OCI-LY1 (cell line): ENCODE results near the gene ADGRG4.

ENCODE experiments used
- H2AFZ ChIP-seq: fragments of 200-600 bp; sonication (generic), shearing (Covaris generic); 2 replicates; pipeline ENCODE4 v1.6.0; 2014; ENCODE audit warnings: antibody characterized with exemption, mild to moderate bottlenecking, low read length
- H3F3A ChIP-seq: fragments of 200-600 bp; sonication (generic), shearing (Covaris generic); 2 replicates; pipeline ENCODE4 v1.6.0; 2014; ENCODE audit warnings: mild to moderate bottlenecking, antibody characterized with exemption, low read length, moderate library complexity; ENCODE audit not compliant: insufficient read depth
- H3K27ac ChIP-seq: fragments of 200-600 bp; sonication (generic); 2 replicates; pipeline ENCODE4 v1.5.1; 2014; ENCODE audit warnings: low read length, mixed run types, mild to moderate bottlenecking, low read depth; ENCODE audit not compliant: poor library complexity, severe bottlenecking
- H3K27me3 ChIP-seq: fragments of 200-600 bp; sonication (generic); 2 replicates; pipeline ENCODE4 v1.6.0; 2014; ENCODE audit warnings: antibody characterized with exemption, mild to moderate bottlenecking, low read length, moderate library complexity; ENCODE audit not compliant: insufficient read depth
- H3K36me3 ChIP-seq: fragments of 200-600 bp; sonication (generic); 2 replicates; pipeline ENCODE4 v1.6.1; 2014; ENCODE audit warnings: mild to moderate bottlenecking, antibody characterized with exemption, low read length, moderate library complexity, mixed read lengths; ENCODE audit not compliant: insufficient read depth
- H3K4me1 ChIP-seq: fragments of 200-600 bp; sonication (generic); 2 replicates; pipeline ENCODE4 v1.5.1; 2014; ENCODE audit warnings: mild to moderate bottlenecking, low read length, moderate library complexity; ENCODE audit not compliant: insufficient read depth, severe bottlenecking
- H3K4me2 ChIP-seq: fragments of 200-600 bp; sonication (generic), shearing (Covaris generic); 2 replicates; pipeline ENCODE4 v1.6.1; 2014; ENCODE audit warnings: low read length
- H3K4me3 ChIP-seq: fragments of 200-600 bp; sonication (generic); 2 replicates; pipeline ENCODE4 v1.5.1; 2014; ENCODE audit warnings: low read length, low read depth, mild to moderate bottlenecking, mixed read lengths; ENCODE audit not compliant: poor library complexity, severe bottlenecking
- H3K79me2 ChIP-seq: fragments of 200-600 bp; shearing (Covaris generic); 2 replicates; pipeline ENCODE4 v1.6.1; 2016; ENCODE audit warnings: mixed run types, low read length, mixed read lengths; ENCODE audit not compliant: insufficient read depth
- H3K9ac ChIP-seq: fragments of 200-600 bp; sonication (generic), shearing (Covaris generic); 2 replicates; pipeline ENCODE4 v1.6.1; 2014; ENCODE audit warnings: mild to moderate bottlenecking, low read length, mixed read lengths
- H3K9me2 ChIP-seq: fragments of 200-600 bp; sonication (generic), shearing (Covaris generic); 2 replicates; pipeline ENCODE4 v1.6.1; 2014; ENCODE audit warnings: low read depth, mild to moderate bottlenecking, low read length, mixed read lengths
- H3K9me3 ChIP-seq: fragments of 200-600 bp; shearing (Covaris generic); 2 replicates; pipeline ENCODE4 v1.6.1; 2014; ENCODE audit warnings: low read length, mixed read lengths
- H4K20me1 ChIP-seq: fragments of 200-600 bp; sonication (generic), shearing (Covaris generic); 2 replicates; pipeline ENCODE4 v1.6.0; 2016; ENCODE audit warnings: mild to moderate bottlenecking, low read length; ENCODE audit not compliant: insufficient read depth
- EZH2 ChIP-seq: fragments of 200-600 bp; sonication (generic), shearing (Covaris generic); IDR thresholded peaks from 2 replicates; pipeline ENCODE4 v1.8.0; 2017; ENCODE audit warnings: borderline replicate concordance, mixed run types, mild to moderate bottlenecking, antibody characterized with exemption, low read length, moderate library complexity, mixed read lengths
- TF ChIP-seq, protein P1 (sequence below): fragments of 200-600 bp; sonication (generic), shearing (Covaris generic); IDR thresholded peaks from 2 replicates; pipeline ENCODE4 v1.5.1; 2017; ENCODE audit warnings: mild to moderate bottlenecking, antibody characterized with exemption, low read length, moderate library complexity, mixed read lengths

Gene ADGRG4

DNA sequence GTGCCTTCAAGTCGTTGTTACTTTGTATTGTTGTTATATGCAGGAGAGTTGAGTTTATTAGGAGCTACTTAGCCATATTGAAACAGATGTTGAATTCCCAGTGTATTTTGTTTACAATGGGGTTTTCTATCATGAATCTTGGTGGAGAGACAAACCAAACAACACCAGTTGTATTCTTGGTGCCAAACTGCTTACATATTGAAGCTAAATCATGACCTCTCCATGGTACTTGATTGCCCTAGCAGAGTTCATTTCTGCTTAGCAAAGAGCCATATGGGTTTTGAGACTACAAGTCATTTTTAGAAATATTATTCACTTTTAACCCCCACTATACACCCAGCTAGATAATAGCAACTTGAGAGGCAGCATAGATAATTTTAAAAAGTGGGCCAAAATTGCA lies 85.4 kb downstream of the ADGRG4 start:
- Histone ChIP-seq H3K4me1 (no peaks in the 10 kb centered on the region), H3K36me3 (no peaks in the 10 kb centered on the region), H3K9me3 (no peaks in the 10 kb centered on the region), H3K4me3 (no peak overlapping the region), H4K20me1 (no peaks in the 10 kb centered on the region), H2AFZ (no peak overlapping the region), H3K4me2 (no peak overlapping the region), H3F3A (no peaks in the 10 kb centered on the region), H3K9ac (no peak overlapping the region), H3K27me3 (no peaks in the 10 kb centered on the region), H3K9me2 (no peaks in the 10 kb centered on the region), H3K27ac (no peak overlapping the region), H3K79me2 (no peaks in the 10 kb centered on the region)
- TF ChIP-seq, protein P1, sequence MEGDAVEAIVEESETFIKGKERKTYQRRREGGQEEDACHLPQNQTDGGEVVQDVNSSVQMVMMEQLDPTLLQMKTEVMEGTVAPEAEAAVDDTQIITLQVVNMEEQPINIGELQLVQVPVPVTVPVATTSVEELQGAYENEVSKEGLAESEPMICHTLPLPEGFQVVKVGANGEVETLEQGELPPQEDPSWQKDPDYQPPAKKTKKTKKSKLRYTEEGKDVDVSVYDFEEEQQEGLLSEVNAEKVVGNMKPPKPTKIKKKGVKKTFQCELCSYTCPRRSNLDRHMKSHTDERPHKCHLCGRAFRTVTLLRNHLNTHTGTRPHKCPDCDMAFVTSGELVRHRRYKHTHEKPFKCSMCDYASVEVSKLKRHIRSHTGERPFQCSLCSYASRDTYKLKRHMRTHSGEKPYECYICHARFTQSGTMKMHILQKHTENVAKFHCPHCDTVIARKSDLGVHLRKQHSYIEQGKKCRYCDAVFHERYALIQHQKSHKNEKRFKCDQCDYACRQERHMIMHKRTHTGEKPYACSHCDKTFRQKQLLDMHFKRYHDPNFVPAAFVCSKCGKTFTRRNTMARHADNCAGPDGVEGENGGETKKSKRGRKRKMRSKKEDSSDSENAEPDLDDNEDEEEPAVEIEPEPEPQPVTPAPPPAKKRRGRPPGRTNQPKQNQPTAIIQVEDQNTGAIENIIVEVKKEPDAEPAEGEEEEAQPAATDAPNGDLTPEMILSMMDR = no peak
- TF ChIP-seq EZH2 = no peak

- Histone ChIP-seq H3F3A (no peaks in the 10 kb centered on the region), H3K4me2 (no peak overlapping the region), H4K20me1 (no peaks in the 10 kb centered on the region), H3K9ac (no peak overlapping the region), H3K27ac (no peak overlapping the region), H3K4me3 (no peak overlapping the region), H3K9me2 (no peaks in the 10 kb centered on the region), H2AFZ (no peak overlapping the region), H3K79me2 (no peaks in the 10 kb centered on the region), H3K27me3 (no peaks in the 10 kb centered on the region), H3K36me3 (no peaks in the 10 kb centered on the region), H3K9me3 (no peaks in the 10 kb centered on the region), H3K4me1 (no peaks in the 10 kb centered on the region)
- TF ChIP-seq, protein P1 = no peak
- no peak for TF ChIP-seq EZH2
These were observed 86.1 kb downstream of the ADGRG4 start for GRCh38 chrX:136386826-136387225.

DNA sequence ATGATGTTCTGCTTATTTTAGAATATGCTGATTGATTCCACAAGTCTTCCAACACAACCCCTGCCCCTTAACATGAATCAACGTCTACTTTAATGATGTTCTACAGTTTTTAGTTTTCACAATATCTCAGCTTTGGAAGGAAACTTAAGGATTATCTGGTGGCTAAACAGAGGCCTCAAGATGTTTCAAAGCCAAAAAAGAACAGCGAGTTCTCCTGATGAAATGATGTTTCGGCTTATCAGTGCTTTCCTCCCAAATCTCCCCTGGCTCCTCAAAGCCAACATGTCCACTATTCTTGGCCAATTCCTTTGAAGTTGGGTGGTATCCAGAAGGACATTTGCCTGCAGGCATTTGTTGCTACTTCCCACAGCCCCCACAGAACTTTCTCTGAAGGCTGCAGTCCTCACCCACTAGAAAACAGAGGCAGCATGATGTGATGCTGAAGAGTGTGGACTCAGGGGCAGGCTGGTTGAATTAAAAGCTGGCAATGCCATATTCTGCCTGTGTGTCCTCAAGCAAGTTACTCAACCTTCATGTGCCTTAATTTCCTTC lies 87.3 kb downstream of the ADGRG4 start:
- Histone ChIP-seq H3K9ac (no peak overlapping the region), H3F3A (no peaks in the 10 kb centered on the region), H3K9me3 (no peaks in the 10 kb centered on the region), H3K27me3 (no peaks in the 10 kb centered on the region), H3K27ac (no peak overlapping the region), H4K20me1 (no peaks in the 10 kb centered on the region), H3K4me3 (no peak overlapping the region), H3K4me1 (no peaks in the 10 kb centered on the region), H3K36me3 (no peaks in the 10 kb centered on the region), H2AFZ (no peak overlapping the region), H3K9me2 (no peaks in the 10 kb centered on the region), H3K79me2 (no peaks in the 10 kb centered on the region), H3K4me2 (no peak overlapping the region)
- TF ChIP-seq, protein P1 = no peak
- TF ChIP-seq EZH2 = no peak
